Fibroblast of villous mesenchyme (primary cell): ENCODE data around the gene POU2F2. TPM values are rescaled to one million over a fixed set of nuclear protein-coding genes. Genes with fewer than 3 reads are reported as not detected.
A peak's percentile ranks its signal among the peaks of the same experiment; 100 is the strongest.

Experiments
- DNase-seq: peaks from one replicate; pipeline ENCODE4 v3.0.0-alpha.2; 2010; ENCODE audit warnings: low read depth
- H3K4me3 ChIP-seq: 2 replicates; pipeline ENCODE4 v1.5.1; 2011; ENCODE audit warnings: low read depth, mild to moderate bottlenecking, low read length
- CTCF ChIP-seq: IDR thresholded peaks from 2 replicates; pipeline ENCODE4 v1.5.1; 2012; ENCODE audit warnings: low read depth, mild to moderate bottlenecking, low read length; ENCODE audit not compliant: insufficient read depth
- total RNA-seq: library from RNA; depleted of rRNA; stranded (reverse); fragments of >200 nt; gene quantifications from 2 replicates; pipeline ENCODE4 v1.2.3, GENCODE V29; 2012

The POU2F2 gene
- total RNA-seq, 1 donor: 1.3 TPM

- H3K4me3 ChIP-seq: no peak overlapping the region
- peak; percentile 35 for TF ChIP-seq CTCF
- peak; percentile 90 for DNase-seq
These were observed 18.5 kb downstream of the POU2F2 start for GRCh38 chr19:42113641-42114348.

GRCh38 chr19:42111811-42112210 is 20.4 kb downstream of the POU2F2 start:
- DNase-seq: no peak
- H3K4me3 ChIP-seq: no peak overlapping the region
- TF ChIP-seq CTCF: no peak

GRCh38 chr19:42111384-42111783 is 20.9 kb downstream of the POU2F2 start:
- peak; percentile 52 for DNase-seq
- no peak overlapping the region for H3K4me3 ChIP-seq
- no peak for TF ChIP-seq CTCF

- H3K4me3 ChIP-seq: no peak overlapping the region
- TF ChIP-seq CTCF: no peak
- DNase-seq: no peak
These were observed 21.6 kb downstream of the POU2F2 start for GRCh38 chr19:42110658-42111057.

- no peak for DNase-seq
- TF ChIP-seq CTCF: no peak
- H3K4me3 ChIP-seq: no peak overlapping the region
These were observed 22.4 kb downstream of the POU2F2 start for GRCh38 chr19:42109896-42110295.

GRCh38 chr19:42108527-42109389 is 23.5 kb downstream of the POU2F2 start:
- peak; percentile 88 for DNase-seq
- peak; percentile 100 for TF ChIP-seq CTCF
- no peak overlapping the region for H3K4me3 ChIP-seq
